Glutamatergic neuron (in vitro differentiated cells): Measurements from ENCODE around the gene TAOK3. TPM values are rescaled to one million over a fixed set of nuclear protein-coding genes. Genes with fewer than 3 reads are reported as not detected.

Experiments
- DNase-seq: peaks from one replicate; pipeline ENCODE4 v3.0.0; 2022
- H3K27ac Mint-ChIP-seq: one replicate; pipeline ENCODE4 v1.8.0; 2020; ENCODE audit warnings: mild to moderate bottlenecking, mixed read lengths, inconsistent platforms; ENCODE audit not compliant: unreplicated experiment
- H3K27me3 Mint-ChIP-seq: one replicate; pipeline ENCODE4 v1.8.0; 2020; ENCODE audit warnings: mild to moderate bottlenecking, moderate library complexity, mixed read lengths, inconsistent platforms; ENCODE audit not compliant: unreplicated experiment
- H3K36me3 Mint-ChIP-seq: one replicate; pipeline ENCODE4 v1.8.0; 2020; ENCODE audit warnings: mild to moderate bottlenecking, mixed read lengths, inconsistent platforms; ENCODE audit not compliant: unreplicated experiment
- H3K4me1 Mint-ChIP-seq: one replicate; pipeline ENCODE4 v1.8.0; 2020; ENCODE audit warnings: mild to moderate bottlenecking, low read depth, mixed read lengths, inconsistent platforms; ENCODE audit not compliant: unreplicated experiment
- H3K4me3 Mint-ChIP-seq: one replicate; pipeline ENCODE4 v1.8.0; 2020; ENCODE audit warnings: mild to moderate bottlenecking, mixed read lengths, inconsistent platforms; ENCODE audit not compliant: unreplicated experiment
- H3K9me3 Mint-ChIP-seq: one replicate; pipeline ENCODE4 v1.8.0; 2020; ENCODE audit warnings: mild to moderate bottlenecking, moderate library complexity, mixed read lengths, inconsistent platforms; ENCODE audit not compliant: unreplicated experiment
- total RNA-seq: library from RNA; stranded (reverse); fragmentation: NEBNext Ultra II Directional; extraction: Animal tissue kit (Norgen Biotek cat#: 25700); gene quantifications from one replicate; pipeline ENCODE4 v1.2.1, GENCODE V29; 2021; ENCODE audit not compliant: unreplicated experiment
- TF ChIP-seq, protein P1 (sequence below): fragments of 200-600 bp; sonication (generic); IDR thresholded peaks from one replicate; pipeline ENCODE4 v1.5.0; 2021; ENCODE audit not compliant: partially characterized antibody, unreplicated experiment

The TAOK3 gene
- total RNA-seq, 1 donor from 2014 or later, result 13.1 TPM

DNA sequence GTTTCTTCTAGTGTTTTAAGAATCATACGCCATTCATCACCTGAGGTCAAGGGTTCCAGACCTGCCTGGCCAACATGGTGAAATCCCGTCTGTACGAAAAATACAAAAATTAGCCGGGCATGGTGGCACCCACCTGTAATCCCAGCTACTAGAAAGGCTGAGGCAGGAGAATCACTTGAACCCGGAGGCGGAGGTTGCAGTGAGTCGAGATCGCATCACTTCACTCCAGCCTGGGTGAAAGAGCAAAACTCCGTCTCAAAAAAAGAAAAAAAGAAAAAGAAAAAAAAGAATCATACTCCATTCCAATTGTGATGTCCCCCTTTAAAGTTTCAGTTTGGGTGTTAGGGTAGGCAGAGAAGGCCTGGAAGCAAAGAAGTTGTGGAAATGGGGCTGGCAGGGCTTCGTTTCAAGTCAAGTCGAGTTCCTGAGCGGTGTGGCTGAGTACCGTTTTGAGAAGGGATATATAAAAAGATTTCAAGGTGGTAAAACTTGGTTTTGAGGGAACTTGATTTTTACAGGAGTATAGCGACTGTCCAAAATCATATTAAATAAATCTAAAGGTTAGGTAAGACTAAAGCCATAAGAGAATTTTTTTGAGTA lies 1.5 kb upstream of the TAOK3 start:
- peaks cover 4% of the 10 kb centered on the region for H3K9me3 Mint-ChIP-seq
- TF ChIP-seq, protein P1, sequence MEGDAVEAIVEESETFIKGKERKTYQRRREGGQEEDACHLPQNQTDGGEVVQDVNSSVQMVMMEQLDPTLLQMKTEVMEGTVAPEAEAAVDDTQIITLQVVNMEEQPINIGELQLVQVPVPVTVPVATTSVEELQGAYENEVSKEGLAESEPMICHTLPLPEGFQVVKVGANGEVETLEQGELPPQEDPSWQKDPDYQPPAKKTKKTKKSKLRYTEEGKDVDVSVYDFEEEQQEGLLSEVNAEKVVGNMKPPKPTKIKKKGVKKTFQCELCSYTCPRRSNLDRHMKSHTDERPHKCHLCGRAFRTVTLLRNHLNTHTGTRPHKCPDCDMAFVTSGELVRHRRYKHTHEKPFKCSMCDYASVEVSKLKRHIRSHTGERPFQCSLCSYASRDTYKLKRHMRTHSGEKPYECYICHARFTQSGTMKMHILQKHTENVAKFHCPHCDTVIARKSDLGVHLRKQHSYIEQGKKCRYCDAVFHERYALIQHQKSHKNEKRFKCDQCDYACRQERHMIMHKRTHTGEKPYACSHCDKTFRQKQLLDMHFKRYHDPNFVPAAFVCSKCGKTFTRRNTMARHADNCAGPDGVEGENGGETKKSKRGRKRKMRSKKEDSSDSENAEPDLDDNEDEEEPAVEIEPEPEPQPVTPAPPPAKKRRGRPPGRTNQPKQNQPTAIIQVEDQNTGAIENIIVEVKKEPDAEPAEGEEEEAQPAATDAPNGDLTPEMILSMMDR, result no peak

DNA sequence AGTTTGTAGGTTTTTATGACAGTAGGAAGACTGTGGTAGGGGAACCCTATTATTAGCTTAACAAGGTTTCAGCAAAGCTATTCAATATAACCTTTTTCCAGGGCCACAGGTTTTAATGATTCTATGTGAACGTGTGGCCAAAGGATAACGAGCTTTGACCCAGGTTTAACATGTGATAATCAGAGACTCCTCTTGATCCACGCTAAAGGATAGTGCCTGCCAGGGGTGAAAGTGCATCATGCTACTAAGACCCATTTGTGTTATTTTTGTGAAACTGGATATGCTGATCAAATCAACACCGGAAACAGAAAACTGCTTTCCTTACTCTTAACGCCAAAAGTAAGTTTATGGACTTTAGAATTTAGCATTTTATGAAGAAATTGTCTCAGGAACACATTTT lies 909 bp upstream of the TAOK3 start:
- no peaks in the 10 kb centered on the region for H3K36me3 Mint-ChIP-seq
- peaks cover 4% of the 10 kb centered on the region for H3K4me1 Mint-ChIP-seq
- peaks cover 4% of the 10 kb centered on the region for H3K9me3 Mint-ChIP-seq
- no peak overlapping the region for H3K27ac Mint-ChIP-seq
- DNase-seq, result no peak
- H3K4me3 Mint-ChIP-seq, result peak overlapping the region; percentile 89
- peaks cover 6% of the 10 kb centered on the region for H3K27me3 Mint-ChIP-seq
- TF ChIP-seq, protein P1, result no peak

More for the DNA sequence above, 1.5 kb upstream of the TAOK3 start:
- H3K36me3 Mint-ChIP-seq, result no peaks in the 10 kb centered on the region
- DNase-seq, result no peak
- no peak overlapping the region for H3K27ac Mint-ChIP-seq
- no peak overlapping the region for H3K4me3 Mint-ChIP-seq
- H3K27me3 Mint-ChIP-seq, result peaks cover 6% of the 10 kb centered on the region
- H3K4me1 Mint-ChIP-seq, result peaks cover 4% of the 10 kb centered on the region

DNA sequence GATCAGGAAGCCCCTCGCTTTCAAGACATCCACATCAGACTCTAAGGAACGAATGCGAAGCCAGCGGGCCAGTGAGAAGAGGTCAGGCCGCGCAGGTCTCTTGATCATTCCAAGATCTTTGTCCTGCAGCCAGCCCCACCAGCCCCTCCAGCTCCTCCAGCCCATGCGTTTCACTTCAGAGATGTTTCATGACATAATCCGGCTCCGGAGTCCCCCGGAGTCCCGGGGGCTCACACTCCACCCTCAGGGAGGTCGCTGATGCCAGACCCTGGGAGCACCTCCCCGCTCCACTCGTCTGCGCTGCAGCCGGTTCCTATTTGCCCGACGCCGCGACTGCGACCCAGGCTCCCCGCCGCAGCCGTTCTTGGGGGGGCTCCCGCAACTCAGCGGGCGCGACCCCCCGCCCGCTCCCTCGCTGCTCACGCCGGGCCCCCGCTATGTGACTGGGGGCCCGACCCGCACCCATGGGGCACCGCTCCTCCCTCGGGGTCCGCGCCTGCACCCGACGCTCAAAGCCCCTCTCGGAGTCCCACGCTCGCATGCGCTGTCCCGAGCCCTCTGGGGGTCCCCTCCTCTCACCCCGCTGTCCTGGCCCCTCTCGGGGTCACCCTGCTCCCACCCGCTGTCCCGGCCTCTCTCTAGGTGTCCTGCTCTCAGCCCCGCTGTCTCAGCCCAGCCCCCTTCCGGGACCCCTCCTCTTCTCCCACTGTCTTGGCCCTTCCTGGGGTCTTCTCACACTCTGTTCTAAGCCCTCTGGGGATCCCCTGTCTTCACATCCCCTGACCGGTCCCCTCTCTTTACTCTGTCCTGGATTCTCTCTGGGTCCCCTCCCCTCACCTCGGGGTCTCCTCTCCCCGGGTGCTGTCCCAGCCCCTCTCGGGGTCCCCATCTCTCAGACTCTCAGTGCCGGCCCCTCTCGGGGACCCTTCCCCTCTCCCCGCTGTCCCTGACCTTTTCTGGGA lies 1.1 kb downstream of the TAOK3 start:
- Mint-ChIP-seq H3K27me3 (peaks cover 6% of the 10 kb centered on the region), H3K4me1 (no peaks in the 10 kb centered on the region), H3K36me3 (no peaks in the 10 kb centered on the region), H3K9me3 (peaks cover 4% of the 10 kb centered on the region), H3K27ac (no peak overlapping the region), H3K4me3 (peak overlapping the region; percentile 98)
- peak; percentile 40 for DNase-seq
- TF ChIP-seq, protein P1, result no peak

DNA sequence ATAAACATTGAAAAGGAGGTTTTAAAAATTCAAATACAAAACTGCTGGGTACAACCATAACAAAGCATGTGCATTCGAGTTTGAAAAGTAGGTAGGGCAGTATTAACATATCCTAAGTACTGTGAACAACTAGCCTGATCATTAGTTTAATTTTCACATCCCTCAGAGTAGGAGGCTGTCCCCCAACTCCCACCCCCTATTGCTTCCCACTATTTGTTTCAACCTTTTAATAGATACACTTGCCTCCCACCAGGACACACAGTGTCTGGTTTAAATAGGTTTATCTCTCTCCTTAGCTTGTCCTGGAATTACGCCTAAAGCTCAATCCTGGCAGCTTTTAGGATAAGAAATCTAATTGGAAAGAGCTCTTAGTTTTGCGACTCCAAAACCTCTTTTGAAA lies 2.1 kb downstream of the TAOK3 start:
- Mint-ChIP-seq H3K36me3 (no peaks in the 10 kb centered on the region), H3K4me3 (peak overlapping the region; percentile 46), H3K27me3 (peaks cover 6% of the 10 kb centered on the region), H3K4me1 (no peaks in the 10 kb centered on the region), H3K27ac (no peak overlapping the region), H3K9me3 (peaks cover 4% of the 10 kb centered on the region)
- no peak for DNase-seq
- TF ChIP-seq, protein P1, result no peak

DNA sequence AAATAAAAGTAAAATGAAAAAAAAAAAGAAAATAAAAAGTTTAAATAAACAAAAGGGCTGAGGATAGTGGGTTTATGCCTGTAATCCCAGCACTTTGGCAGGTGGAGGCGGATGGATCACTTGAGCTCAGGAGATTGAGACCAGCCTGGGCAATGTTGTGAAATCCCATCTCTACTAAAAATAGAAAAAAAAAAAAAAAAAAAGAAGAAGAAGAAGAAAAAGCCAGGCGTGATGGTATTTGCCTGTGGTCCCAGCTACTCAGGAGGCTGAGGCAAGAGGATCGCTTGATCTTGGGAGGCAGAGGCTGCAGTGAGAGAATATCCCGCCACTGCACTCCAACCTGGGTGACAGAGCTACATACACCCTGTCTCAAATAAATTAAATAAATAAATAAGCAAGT lies 3.9 kb downstream of the TAOK3 start:
- Mint-ChIP-seq H3K4me1 (no peaks in the 10 kb centered on the region), H3K4me3 (no peak overlapping the region), H3K9me3 (peaks cover 4% of the 10 kb centered on the region), H3K27me3 (peaks cover 3% of the 10 kb centered on the region), H3K27ac (no peak overlapping the region), H3K36me3 (no peaks in the 10 kb centered on the region)
- TF ChIP-seq, protein P1, result no peak
- no peak for DNase-seq
